ENCODE results near the gene NOPCHAP1. TPM values are rescaled to one million over a fixed set of nuclear protein-coding genes. Genes with fewer than 3 reads are reported as not detected.

Gene NOPCHAP1
- total RNA-seq, 1 donor from 2014 or later = 13.3 TPM

DNA sequence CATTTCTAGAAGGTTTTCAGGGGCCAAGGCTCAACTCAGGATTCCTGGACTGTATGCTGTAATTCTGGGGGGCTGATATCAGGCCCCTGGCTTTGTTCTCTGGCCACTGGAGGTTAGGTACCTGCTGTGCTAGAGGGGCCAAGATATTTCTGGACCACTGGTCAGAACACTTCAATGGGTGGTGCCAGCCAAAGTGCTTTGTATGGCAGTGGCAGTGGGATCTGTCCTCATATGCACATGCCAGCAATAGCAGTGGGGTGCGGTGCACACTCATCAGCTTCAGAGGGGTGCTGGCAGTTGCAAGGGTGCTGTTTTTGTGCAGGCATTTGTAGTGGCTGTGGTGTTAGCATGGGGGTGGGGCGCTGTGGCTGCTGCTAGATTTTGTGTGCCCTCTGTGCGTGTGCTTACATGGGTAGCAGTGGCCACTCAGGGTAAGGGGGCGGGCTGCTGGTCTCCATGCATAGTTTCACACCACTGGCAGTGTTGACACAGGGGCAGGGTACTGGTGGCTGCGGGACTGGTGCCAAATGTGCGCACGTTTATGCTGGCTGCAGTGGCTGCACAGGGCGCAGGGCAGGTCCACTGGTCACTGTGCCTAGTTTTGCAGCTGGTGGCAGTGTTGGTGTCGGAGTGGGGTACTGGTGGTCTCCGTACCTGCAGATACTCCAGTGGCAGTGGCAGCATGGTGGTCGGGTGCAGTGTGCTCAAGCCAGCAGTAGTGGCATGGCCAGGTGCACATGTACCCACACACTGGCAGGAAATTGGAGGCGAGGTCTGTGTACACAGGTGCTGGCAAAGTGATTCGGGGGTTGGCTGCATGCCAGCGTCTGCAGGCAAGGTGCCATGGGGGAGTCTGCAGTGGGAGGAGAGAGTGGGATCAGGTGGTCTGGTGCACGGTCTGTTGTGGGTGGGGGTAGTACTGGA, 12.6 kb downstream of the NOPCHAP1 start:
- DNase-seq (ENCODE audit: extremely low spot score in 2 of 2) = no peak
- no peaks in the 10 kb centered on the region for H3K9me3 ChIP-seq
- H3K27ac ChIP-seq = no peak overlapping the region
- intact Hi-C loops (cut with DNase I) = no loop called here
- peaks cover 0 to 35% of the 10 kb centered on the region in 2 donors for H3K36me3 ChIP-seq
- H3K27me3 ChIP-seq = no peaks in the 10 kb centered on the region
- no peak for TF ChIP-seq POLR2AphosphoS5 (IDR thresholded peaks at IDR 0.05; ENCODE audit: insufficient read depth in 1 of 2, low read depth in 1 of 2)
- TF ChIP-seq POLR2A (IDR thresholded peaks at IDR 0.05) = no peak
- TF ChIP-seq, protein P1, sequence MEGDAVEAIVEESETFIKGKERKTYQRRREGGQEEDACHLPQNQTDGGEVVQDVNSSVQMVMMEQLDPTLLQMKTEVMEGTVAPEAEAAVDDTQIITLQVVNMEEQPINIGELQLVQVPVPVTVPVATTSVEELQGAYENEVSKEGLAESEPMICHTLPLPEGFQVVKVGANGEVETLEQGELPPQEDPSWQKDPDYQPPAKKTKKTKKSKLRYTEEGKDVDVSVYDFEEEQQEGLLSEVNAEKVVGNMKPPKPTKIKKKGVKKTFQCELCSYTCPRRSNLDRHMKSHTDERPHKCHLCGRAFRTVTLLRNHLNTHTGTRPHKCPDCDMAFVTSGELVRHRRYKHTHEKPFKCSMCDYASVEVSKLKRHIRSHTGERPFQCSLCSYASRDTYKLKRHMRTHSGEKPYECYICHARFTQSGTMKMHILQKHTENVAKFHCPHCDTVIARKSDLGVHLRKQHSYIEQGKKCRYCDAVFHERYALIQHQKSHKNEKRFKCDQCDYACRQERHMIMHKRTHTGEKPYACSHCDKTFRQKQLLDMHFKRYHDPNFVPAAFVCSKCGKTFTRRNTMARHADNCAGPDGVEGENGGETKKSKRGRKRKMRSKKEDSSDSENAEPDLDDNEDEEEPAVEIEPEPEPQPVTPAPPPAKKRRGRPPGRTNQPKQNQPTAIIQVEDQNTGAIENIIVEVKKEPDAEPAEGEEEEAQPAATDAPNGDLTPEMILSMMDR (IDR thresholded peaks at IDR 0.05) = no peak
- H3K4me3 ChIP-seq = no peak overlapping the region
- H3K4me1 ChIP-seq = no peaks in the 10 kb centered on the region

DNA sequence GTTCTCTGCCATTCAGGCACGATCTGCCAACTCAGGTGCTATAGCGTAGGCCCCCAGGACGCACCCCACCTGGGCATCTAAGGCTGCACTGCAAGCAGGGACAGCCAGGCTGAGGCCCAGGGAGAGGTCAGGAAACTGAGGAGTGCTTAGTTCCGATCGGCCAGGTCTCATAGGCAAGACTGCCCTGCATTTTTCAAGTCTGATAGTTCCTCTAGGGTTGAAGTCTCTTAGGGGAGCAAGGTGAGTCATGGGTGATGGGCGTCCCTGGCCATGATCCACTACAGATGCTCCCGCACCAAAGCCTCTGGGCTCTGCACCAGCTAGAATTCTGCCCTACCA, 13.2 kb downstream of the NOPCHAP1 start:
- Histone ChIP-seq H3K27ac (no peak overlapping the region), H3K4me1 (no peaks in the 10 kb centered on the region), H3K27me3 (no peaks in the 10 kb centered on the region), H3K36me3 (peaks cover 0 to 29% of the 10 kb centered on the region in 2 donors), H3K9me3 (no peaks in the 10 kb centered on the region), H3K4me3 (no peak overlapping the region)
- intact Hi-C loops (cut with DNase I) = no loop called here
- TF ChIP-seq, protein P1 (IDR thresholded peaks at IDR 0.05) = no peak
- TF ChIP-seq POLR2A (IDR thresholded peaks at IDR 0.05) = no peak
- no peak for TF ChIP-seq POLR2AphosphoS5 (IDR thresholded peaks at IDR 0.05; ENCODE audit: insufficient read depth in 1 of 2, low read depth in 1 of 2)
- DNase-seq (ENCODE audit: extremely low spot score in 2 of 2) = no peak

- TF ChIP-seq POLR2AphosphoS5 (IDR thresholded peaks at IDR 0.05; ENCODE audit: insufficient read depth in 1 of 2, low read depth in 1 of 2) (no peak), POLR2A (IDR thresholded peaks at IDR 0.05) (no peak)
- TF ChIP-seq, protein P1 (IDR thresholded peaks at IDR 0.05) = no peak
- DNase-seq (ENCODE audit: extremely low spot score in 2 of 2) = no peak
- H3K9me3 ChIP-seq = no peaks in the 10 kb centered on the region
- H3K27ac ChIP-seq = no peak overlapping the region
- no peak overlapping the region for H3K4me3 ChIP-seq
- peaks cover 0 to 22% of the 10 kb centered on the region in 2 donors for H3K36me3 ChIP-seq
- H3K4me1 ChIP-seq = no peaks in the 10 kb centered on the region
- no peaks in the 10 kb centered on the region for H3K27me3 ChIP-seq
- intact Hi-C loops (cut with DNase I) = no loop called here
Observed at GRCh38 chr12:105001476-105001875, 15.4 kb downstream of the NOPCHAP1 start.

- TF ChIP-seq POLR2AphosphoS5 (IDR thresholded peaks at IDR 0.05; ENCODE audit: insufficient read depth in 1 of 2, low read depth in 1 of 2) (no peak), POLR2A (IDR thresholded peaks at IDR 0.05) (no peak)
- TF ChIP-seq, protein P1 (IDR thresholded peaks at IDR 0.05) = no peak
Observed at GRCh38 chr12:105013892-105014291, 27.8 kb downstream of the NOPCHAP1 start.

DNA sequence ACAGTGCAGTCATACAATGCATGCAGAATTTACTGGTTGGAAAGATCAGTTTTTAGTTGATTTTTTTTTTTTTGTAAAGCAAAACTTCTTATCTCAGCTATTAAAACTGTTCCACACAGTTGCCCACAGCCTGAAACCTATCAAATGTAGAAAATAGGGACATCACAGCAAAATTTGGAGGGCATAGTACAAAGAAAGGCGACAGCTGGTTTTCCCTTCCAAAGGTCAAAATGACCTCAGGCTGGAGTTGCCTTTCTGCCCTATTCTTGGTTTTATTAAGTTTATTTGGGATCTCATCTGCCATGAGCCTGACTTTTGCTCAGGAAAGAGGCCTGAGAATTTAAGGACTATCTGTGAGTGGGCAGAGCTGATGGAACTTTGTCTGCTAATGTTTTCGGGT, 28.5 kb downstream of the NOPCHAP1 start:
- no peak for DNase-seq (ENCODE audit: extremely low spot score in 2 of 2)
- Histone ChIP-seq H3K4me1 (peaks cover 16% of the 10 kb centered on the region), H3K9me3 (no peaks in the 10 kb centered on the region), H3K27me3 (no peaks in the 10 kb centered on the region), H3K36me3 (no peaks in the 10 kb centered on the region), H3K4me3 (no peak overlapping the region), H3K27ac (peak overlapping the region; percentile 20)
- intact Hi-C loops (cut with DNase I) = no loop called here
- TF ChIP-seq POLR2A (IDR thresholded peaks at IDR 0.05) = no peak

More at GRCh38 chr12:105013892-105014291, 27.8 kb downstream of the NOPCHAP1 start:
- H3K36me3 ChIP-seq = no peaks in the 10 kb centered on the region
- H3K27ac ChIP-seq = no peak overlapping the region
- no peak overlapping the region for H3K4me3 ChIP-seq
- no peaks in the 10 kb centered on the region for H3K27me3 ChIP-seq
- H3K4me1 ChIP-seq = peaks cover 16% of the 10 kb centered on the region
- intact Hi-C loops (cut with DNase I) = no loop called here
- DNase-seq (ENCODE audit: extremely low spot score in 2 of 2) = no peak
- H3K9me3 ChIP-seq = no peaks in the 10 kb centered on the region
